BLaER1 (cell line): ENCODE results near the gene SPG21.

Experiments
- H3K27ac ChIP-seq: shearing (Covaris generic); formaldehyde crosslinking; 2 replicates; pipeline ENCODE4 v1.8.1; 2022
- H3K27me3 ChIP-seq: shearing (Covaris generic); formaldehyde crosslinking; 2 replicates; pipeline ENCODE4 v1.8.1; 2022
- H3K36me3 ChIP-seq: shearing (Covaris generic); formaldehyde crosslinking; 2 replicates; pipeline ENCODE4 v1.8.1; 2022
- H3K4me1 ChIP-seq: shearing (Covaris generic); formaldehyde crosslinking; 2 replicates; pipeline ENCODE4 v1.8.1; 2022
- H3K4me2 ChIP-seq: shearing (Covaris generic); formaldehyde crosslinking; 2 replicates; pipeline ENCODE4 v1.8.1; 2022
- H3K4me3 ChIP-seq: shearing (Covaris generic); formaldehyde crosslinking; 2 replicates; pipeline ENCODE4 v1.8.1; 2022
- H3K9ac ChIP-seq: shearing (Covaris generic); formaldehyde crosslinking; 2 replicates; pipeline ENCODE4 v1.8.1; 2022
- H3K9me3 ChIP-seq: shearing (Covaris generic); formaldehyde crosslinking; 2 replicates; pipeline ENCODE4 v1.8.1; 2022
- H4K20me1 ChIP-seq: shearing (Covaris generic); formaldehyde crosslinking; 2 replicates; pipeline ENCODE4 v1.8.1; 2022
- Cebpa-rat ChIP-seq: shearing (Covaris generic); IDR thresholded peaks from 2 replicates; pipeline ENCODE4 v1.8.1; 2022

SPG21 gene

DNA sequence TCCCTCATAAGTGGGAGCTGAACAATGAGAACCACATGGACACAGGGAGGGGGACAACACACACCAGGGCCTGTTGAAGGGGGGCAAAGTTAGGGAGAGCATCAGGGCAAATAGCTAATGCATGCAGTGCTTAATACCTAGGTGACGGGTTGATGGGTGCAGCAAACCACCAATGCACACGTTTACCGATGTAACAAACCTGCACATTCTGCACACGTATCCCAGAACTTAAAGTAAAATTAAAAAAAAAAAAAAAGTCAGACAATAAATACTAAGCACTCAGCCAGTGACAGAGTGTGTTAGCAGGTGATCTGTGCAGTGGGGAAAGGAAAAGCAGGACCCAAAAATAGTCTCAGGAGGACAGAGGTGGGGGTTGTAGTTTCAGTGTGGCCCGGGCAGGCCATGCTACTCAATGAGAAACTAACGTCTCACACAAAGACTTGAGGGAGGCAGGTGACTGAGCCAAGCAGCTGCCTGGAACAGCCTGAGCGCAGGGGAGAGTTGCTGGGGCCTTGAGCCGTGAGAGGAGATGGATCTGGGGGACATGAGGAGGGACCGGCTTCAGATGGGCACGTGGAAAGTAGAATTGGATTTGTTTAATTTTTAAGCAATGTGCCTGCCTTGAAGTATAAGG, 59.6 kb downstream of the SPG21 start:
- Histone ChIP-seq H3K27ac (no peak overlapping the region), H4K20me1 (no peaks in the 10 kb centered on the region), H3K27me3 (no peaks in the 10 kb centered on the region), H3K9me3 (no peaks in the 10 kb centered on the region), H3K4me1 (peaks cover 40% of the 10 kb centered on the region), H3K36me3 (no peaks in the 10 kb centered on the region), H3K4me2 (peak overlapping the region; percentile 18), H3K4me3 (no peak overlapping the region), H3K9ac (no peak overlapping the region)
- no peak for TF ChIP-seq Cebpa-rat

DNA sequence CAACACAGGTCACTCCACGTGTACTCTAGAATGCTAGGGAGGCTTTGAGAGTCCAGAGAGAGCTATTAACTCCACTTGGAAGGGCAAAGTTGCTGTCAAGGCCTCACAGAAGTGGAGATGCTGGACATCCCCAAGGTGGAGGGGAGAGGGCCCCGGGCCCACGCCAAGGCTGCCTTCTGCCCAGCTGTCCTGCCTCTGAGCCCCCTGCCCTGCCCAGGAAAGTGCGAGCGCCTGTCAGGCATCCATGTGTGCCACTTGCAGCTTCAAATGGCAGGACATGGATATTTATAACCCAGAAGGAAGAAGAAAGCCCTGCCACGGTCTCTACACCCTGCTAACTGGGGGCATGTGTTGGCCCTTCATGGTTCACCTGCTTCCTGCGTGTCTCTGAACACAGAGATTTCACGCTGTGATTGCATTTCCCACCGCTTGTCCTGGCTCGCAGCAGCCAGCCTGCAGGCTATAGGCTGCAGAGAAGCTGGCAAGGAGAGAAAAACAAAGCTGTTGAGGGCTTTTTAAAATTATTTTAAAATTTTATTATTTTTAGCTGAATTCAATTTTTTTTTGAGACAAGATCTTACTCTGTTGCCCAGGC, 61.0 kb downstream of the SPG21 start:
- no peaks in the 10 kb centered on the region for H4K20me1 ChIP-seq
- H3K4me2 ChIP-seq, result peak overlapping the region; percentile 81
- no peaks in the 10 kb centered on the region for H3K36me3 ChIP-seq
- peak overlapping the region; percentile 20; the same call in 1 of the 2 replicates for H3K27ac ChIP-seq
- no peak for TF ChIP-seq Cebpa-rat
- no peak overlapping the region for H3K4me3 ChIP-seq
- no peaks in the 10 kb centered on the region for H3K27me3 ChIP-seq
- peaks cover 40% of the 10 kb centered on the region for H3K4me1 ChIP-seq
- H3K9ac ChIP-seq, result no peak overlapping the region; the same call in 1 of the 2 replicates
- H3K9me3 ChIP-seq, result no peaks in the 10 kb centered on the region

DNA sequence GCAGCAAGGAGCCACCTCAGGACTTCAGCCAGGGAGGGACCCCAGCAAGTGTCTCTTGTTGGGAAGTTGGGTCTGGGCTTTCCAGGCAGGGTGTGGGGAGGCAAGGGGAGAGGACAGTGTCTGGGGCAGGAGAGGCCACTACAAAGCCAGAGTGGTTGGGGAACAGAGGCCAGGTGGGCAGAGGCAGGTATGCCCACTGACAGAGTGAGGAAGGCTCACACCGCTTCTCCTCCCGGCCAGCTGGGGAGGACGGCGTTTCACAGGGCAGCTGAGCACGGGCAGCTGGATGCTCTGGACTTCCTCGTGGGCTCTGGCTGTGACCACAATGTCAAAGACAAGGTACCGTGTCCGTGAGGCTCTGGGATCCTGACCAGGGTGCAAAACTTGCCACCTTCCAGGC, 63.1 kb downstream of the SPG21 start:
- Histone ChIP-seq H3K27ac (no peak overlapping the region), H3K4me1 (peaks cover 34% of the 10 kb centered on the region), H4K20me1 (no peaks in the 10 kb centered on the region), H3K4me3 (no peak overlapping the region), H3K36me3 (no peaks in the 10 kb centered on the region), H3K27me3 (no peaks in the 10 kb centered on the region), H3K9ac (no peak overlapping the region), H3K9me3 (no peaks in the 10 kb centered on the region), H3K4me2 (no peak overlapping the region)
- TF ChIP-seq Cebpa-rat, result no peak

- H3K27ac ChIP-seq, result no peak overlapping the region
- no peak for TF ChIP-seq Cebpa-rat
- H3K4me1 ChIP-seq, result peaks cover 27% of the 10 kb centered on the region
- no peak overlapping the region for H3K4me3 ChIP-seq
- no peaks in the 10 kb centered on the region for H3K27me3 ChIP-seq
- no peak overlapping the region for H3K4me2 ChIP-seq
- no peaks in the 10 kb centered on the region for H4K20me1 ChIP-seq
- H3K9ac ChIP-seq, result no peak overlapping the region
- H3K36me3 ChIP-seq, result no peaks in the 10 kb centered on the region
- no peaks in the 10 kb centered on the region for H3K9me3 ChIP-seq
Measured at GRCh38 chr15:64925335-64926330, 64.1 kb downstream of the SPG21 start.

- Histone ChIP-seq H3K27me3 (no peaks in the 10 kb centered on the region), H4K20me1 (no peaks in the 10 kb centered on the region), H3K4me3 (no peak overlapping the region), H3K27ac (no peak overlapping the region), H3K4me2 (no peak overlapping the region), H3K9ac (no peak overlapping the region), H3K36me3 (no peaks in the 10 kb centered on the region), H3K9me3 (no peaks in the 10 kb centered on the region), H3K4me1 (peaks cover 13% of the 10 kb centered on the region)
- TF ChIP-seq Cebpa-rat, result no peak
Measured at GRCh38 chr15:64923546-64923945, 66.2 kb downstream of the SPG21 start.

- Histone ChIP-seq H3K4me1 (peaks cover 12% of the 10 kb centered on the region), H3K9ac (no peak overlapping the region), H3K9me3 (no peaks in the 10 kb centered on the region), H3K27ac (no peak overlapping the region), H3K4me3 (no peak overlapping the region), H4K20me1 (no peaks in the 10 kb centered on the region), H3K27me3 (no peaks in the 10 kb centered on the region), H3K4me2 (no peak overlapping the region), H3K36me3 (no peaks in the 10 kb centered on the region)
- no peak for TF ChIP-seq Cebpa-rat
Measured at GRCh38 chr15:64921711-64922110, 68.0 kb downstream of the SPG21 start.

- no peaks in the 10 kb centered on the region for H3K27me3 ChIP-seq
- no peaks in the 10 kb centered on the region for H3K36me3 ChIP-seq
- H4K20me1 ChIP-seq, result no peaks in the 10 kb centered on the region
- no peak overlapping the region for H3K4me3 ChIP-seq
- TF ChIP-seq Cebpa-rat, result no peak
- no peak overlapping the region for H3K9ac ChIP-seq
- H3K4me2 ChIP-seq, result no peak overlapping the region
- no peak overlapping the region for H3K27ac ChIP-seq
- H3K9me3 ChIP-seq, result no peaks in the 10 kb centered on the region
- peaks cover 26% of the 10 kb centered on the region for H3K4me1 ChIP-seq
Measured at GRCh38 chr15:64919721-64920120, 70.0 kb downstream of the SPG21 start.

- no peak overlapping the region for H3K9ac ChIP-seq
- no peaks in the 10 kb centered on the region for H3K27me3 ChIP-seq
- H4K20me1 ChIP-seq, result no peaks in the 10 kb centered on the region
- H3K9me3 ChIP-seq, result no peaks in the 10 kb centered on the region
- peak overlapping the region; percentile 46 for H3K4me2 ChIP-seq
- TF ChIP-seq Cebpa-rat, result no peak
- peaks cover 29% of the 10 kb centered on the region for H3K4me1 ChIP-seq
- no peak overlapping the region for H3K27ac ChIP-seq
- no peak overlapping the region for H3K4me3 ChIP-seq
- no peaks in the 10 kb centered on the region for H3K36me3 ChIP-seq
Measured at GRCh38 chr15:64917211-64917610, 72.5 kb downstream of the SPG21 start.

DNA sequence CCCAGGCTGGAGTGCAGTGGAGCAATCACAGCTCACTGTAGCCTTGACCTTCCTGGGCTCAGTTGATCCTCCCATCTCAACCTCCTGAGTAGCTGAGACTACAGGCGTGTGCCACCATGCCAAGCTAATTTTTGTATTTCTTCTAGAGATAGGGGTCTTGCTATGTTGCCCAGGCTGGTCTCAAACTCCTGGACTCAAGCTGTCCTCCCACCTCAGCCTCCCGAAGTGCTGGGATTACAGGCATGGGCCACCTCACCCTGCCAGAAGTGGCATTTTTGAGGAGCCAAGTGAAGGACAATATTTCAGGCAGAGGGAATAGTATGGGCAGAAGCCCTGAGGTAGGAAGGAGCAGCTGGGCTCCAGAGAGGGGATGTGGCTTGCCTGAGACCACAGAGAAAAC, 73.3 kb downstream of the SPG21 start:
- no peaks in the 10 kb centered on the region for H3K27me3 ChIP-seq
- H3K4me2 ChIP-seq, result peak overlapping the region; percentile 46
- no peak for TF ChIP-seq Cebpa-rat

More for the DNA sequence above, 73.3 kb downstream of the SPG21 start:
- Histone ChIP-seq H3K9ac (no peak overlapping the region), H3K4me3 (no peak overlapping the region), H3K27ac (peak overlapping the region; percentile 28; the same call in 1 of the 2 replicates), H3K4me1 (peaks cover 35% of the 10 kb centered on the region), H4K20me1 (no peaks in the 10 kb centered on the region), H3K9me3 (no peaks in the 10 kb centered on the region), H3K36me3 (no peaks in the 10 kb centered on the region)
